Common myeloid progenitor, CD34-positive (primary cell): Measurements from ENCODE around the gene ERCC5.

Source experiments
- CTCF ChIA-PET: fragments of 350-600 bp; sonication (Branson Sonifier 250); formaldehyde crosslinking; loops from one replicate; lab custom pipeline; 2021; ENCODE audit warnings: antibody characterized with exemption; lab: Charles Lee
- POLR2A ChIA-PET: fragments of 350-600 bp; sonication (Branson Sonifier 250); formaldehyde crosslinking; loops from one replicate; lab custom pipeline; 2021; ENCODE audit warnings: antibody characterized with exemption; lab: Charles Lee
- DNase-seq, 3 donors: peaks; one replicate each; pipeline versions ENCODE4 v3.0.0 to v3.0.0-alpha.2; 2013
- H3K27ac ChIP-seq, 2 experiments: 1 replicate in 1 of 2; 2 replicates in 1 of 2; pipeline ENCODE4 v1.7.0; 2013; ENCODE audit warnings: inconsistent platforms in 2 of 2, low read length in 2 of 2, mild to moderate bottlenecking in 2 of 2, low read depth in 1 of 2, moderate library complexity in 1 of 2; ENCODE audit not compliant: severe bottlenecking in 2 of 2, insufficient read depth in 1 of 2, poor library complexity in 1 of 2
- H3K27me3 ChIP-seq, 5 experiments: replicated peaks in 2 of 5; 1 replicate in 3 of 5; 2 replicates in 2 of 5; pipeline versions ENCODE4 v1.6.1 to v1.7.0; 2013; ENCODE audit warnings: low read length in 4 of 5, mild to moderate bottlenecking in 2 of 5, moderate library complexity in 2 of 5, inconsistent platforms in 1 of 5; ENCODE audit not compliant: insufficient read depth in 5 of 5, control insufficient read depth in 4 of 5
- H3K36me3 ChIP-seq, 4 experiments: 1 replicate in 2 of 4; 2 replicates in 2 of 4; pipeline versions ENCODE4 v1.6.1 to v1.7.0; 2013; ENCODE audit warnings: low read length in 3 of 4, control low read depth in 1 of 4, mild to moderate bottlenecking in 1 of 4; ENCODE audit not compliant: control insufficient read depth in 4 of 4, insufficient read depth in 4 of 4
- H3K4me1 ChIP-seq, 4 experiments: 1 replicate in 3 of 4; 2 replicates in 1 of 4; pipeline versions ENCODE4 v1.6.1 to v1.7.1; 2013; ENCODE audit warnings: low read length in 3 of 4, mild to moderate bottlenecking in 3 of 4, control low read depth in 1 of 4, inconsistent platforms in 1 of 4, moderate library complexity in 1 of 4; ENCODE audit not compliant: control insufficient read depth in 4 of 4, insufficient read depth in 4 of 4; ENCODE audit errors: control extremely low read depth in 1 of 4
- H3K4me3 ChIP-seq, 7 experiments: 1 replicate in 4 of 7; 2 replicates in 3 of 7; pipeline versions ENCODE4 v1.5.1 to v1.7.0; 2013; ENCODE audit warnings: mild to moderate bottlenecking in 7 of 7, low read length in 6 of 7, moderate library complexity in 6 of 7, inconsistent platforms in 2 of 7, low read depth in 2 of 7, control low read depth in 1 of 7; ENCODE audit not compliant: insufficient read depth in 4 of 7, control insufficient read depth in 1 of 7; ENCODE audit errors: extremely low read depth in 1 of 7
- H3K9me3 ChIP-seq, 5 experiments: 1 replicate in 4 of 5; 2 replicates in 1 of 5; pipeline versions ENCODE4 v1.6.1 to v1.7.1; 2013; ENCODE audit warnings: low read length in 4 of 5, mild to moderate bottlenecking in 2 of 5, inconsistent platforms in 1 of 5, low read depth in 1 of 5, moderate library complexity in 1 of 5; ENCODE audit not compliant: control insufficient read depth in 4 of 5, insufficient read depth in 2 of 5; ENCODE audit errors: control extremely low read depth in 1 of 5
- WGBS: methylation state at CpG from one replicate; pipeline ENCODE4 v1.1.5; 2013; ENCODE audit not compliant: insufficient coverage; 5-methylcytosine and 5-hydroxymethylcytosine counted together

Gene ERCC5

GRCh38 chr13:102913914-102914313 lies 68.1 kb downstream of the ERCC5 start:
- Histone ChIP-seq H3K27me3 (peaks cover 0 to 4% (median 0%) of the 10 kb centered on the region in 5 experiments), H3K27ac (no peak overlapping the region), H3K36me3 (no peaks in the 10 kb centered on the region), H3K9me3 (peaks cover 0 to 3% (median 0%) of the 10 kb centered on the region in 5 experiments), H3K4me3 (peak overlapping the region in 1 of 7 experiments; percentile 37), H3K4me1 (peaks cover 0 to 8% (median 0%) of the 10 kb centered on the region in 4 experiments)
- CTCF ChIA-PET, result interaction anchor here (1.0 to 3.0 kb wide), 6 partner anchors 9 to 268 kb away, joined by 3 to 13 read pairs (median 4); no protein-coding TSS in a partner anchor
- POLR2A ChIA-PET, result no interaction called here
- WGBS, result 38% methylated on average over 6 of the region's 7 CpGs
- peak; percentile 45 to 86 (median 81) for DNase-seq

- CTCF ChIA-PET, result interaction anchor here (1.0 to 3.0 kb wide), 6 partner anchors 9 to 267 kb away, joined by 3 to 13 read pairs (median 4); no protein-coding TSS in a partner anchor
- Histone ChIP-seq H3K27me3 (peaks cover 0 to 4% (median 0%) of the 10 kb centered on the region in 5 experiments), H3K4me3 (no peak overlapping the region), H3K36me3 (no peaks in the 10 kb centered on the region), H3K9me3 (peaks cover 0 to 3% (median 0%) of the 10 kb centered on the region in 5 experiments), H3K4me1 (peaks cover 0 to 8% (median 0%) of the 10 kb centered on the region in 4 experiments), H3K27ac (no peak overlapping the region)
- DNase-seq, result no peak
- POLR2A ChIA-PET, result no interaction called here
- WGBS, result 97% methylated on average over 9 of the region's 12 CpGs
Observed at GRCh38 chr13:102914339-102914930, 68.6 kb downstream of the ERCC5 start.

DNA sequence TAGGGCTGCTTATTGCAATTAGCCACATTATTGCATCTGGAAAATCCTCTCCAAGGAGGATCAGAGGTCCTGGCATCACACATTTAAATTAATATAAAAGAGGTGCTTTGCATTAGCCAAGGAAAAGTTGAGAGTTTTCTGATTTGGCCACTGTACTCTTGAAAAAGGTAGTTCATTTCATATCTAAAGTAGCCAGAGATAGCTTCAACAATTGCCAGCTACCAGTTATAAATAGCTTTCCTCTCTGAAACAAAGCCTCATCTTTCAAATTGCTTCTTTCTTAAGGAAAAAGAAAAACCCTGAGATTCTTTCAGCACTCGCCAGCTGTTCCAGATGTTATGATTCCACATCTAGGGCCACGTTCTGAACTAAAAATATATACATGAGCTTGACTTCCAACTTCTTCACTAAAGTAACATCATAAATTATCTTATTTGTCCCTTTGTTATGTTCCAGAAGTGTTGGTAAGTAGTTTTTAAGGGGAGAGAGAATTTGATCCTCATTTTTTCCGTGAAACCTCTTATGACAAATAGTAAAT lies 69.6 kb downstream of the ERCC5 start:
- ChIA-PET CTCF (interaction anchor here (0.6 to 3.0 kb wide), 9 partner anchors 10 to 1611 kb away, joined by 3 to 13 read pairs (median 3); no protein-coding TSS in a partner anchor), POLR2A (interaction anchor here (0.6 kb wide), 1 partner anchor 34 kb away, joined by 4 read pairs; no protein-coding TSS in a partner anchor)
- no peak for DNase-seq
- H3K9me3 ChIP-seq, result peaks cover 0 to 3% (median 0%) of the 10 kb centered on the region in 5 experiments
- H3K4me3 ChIP-seq, result no peak overlapping the region
- H3K4me1 ChIP-seq, result peaks cover 0 to 8% (median 0%) of the 10 kb centered on the region in 4 experiments
- no peaks in the 10 kb centered on the region for H3K36me3 ChIP-seq
- peaks cover 0 to 4% (median 0%) of the 10 kb centered on the region in 5 experiments for H3K27me3 ChIP-seq
- no CpG with 5 or more reads among the region's 3 CpGs for WGBS
- H3K27ac ChIP-seq, result no peak overlapping the region

GRCh38 chr13:102917019-102917418 lies 71.2 kb downstream of the ERCC5 start:
- 88% methylated on average over 3 of the region's 3 CpGs for WGBS
- POLR2A ChIA-PET, result no interaction called here

DNA sequence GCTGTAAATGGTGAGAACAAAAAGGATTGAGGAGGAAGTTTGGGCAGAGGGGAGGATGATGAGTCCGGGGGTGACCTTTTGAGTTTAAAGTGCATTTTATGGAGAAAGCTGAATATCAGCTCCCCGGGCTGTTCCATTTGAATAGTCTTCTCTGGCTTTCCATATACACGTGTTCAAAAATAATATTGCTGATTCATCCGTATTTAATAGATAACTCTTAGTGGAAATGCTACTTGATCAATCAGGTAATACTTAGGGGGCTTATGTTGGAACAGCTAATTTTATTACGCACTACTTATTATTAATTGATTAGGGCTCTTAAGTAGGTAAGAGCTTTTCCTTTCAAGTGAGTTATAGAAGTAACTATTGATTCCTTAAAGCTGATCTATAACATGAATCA lies 76.4 kb downstream of the ERCC5 start:
- CTCF ChIA-PET, result no interaction called here
- no peaks in the 10 kb centered on the region for H3K27me3 ChIP-seq
- POLR2A ChIA-PET, result no interaction called here
- DNase-seq, result no peak
- 100% methylated on average over 3 of the region's 5 CpGs for whole genome bisulfite sequencing
- H3K36me3 ChIP-seq, result no peaks in the 10 kb centered on the region
- H3K27ac ChIP-seq, result no peak overlapping the region
- H3K4me3 ChIP-seq, result no peak overlapping the region
- no peaks in the 10 kb centered on the region for H3K4me1 ChIP-seq
- peaks cover 0 to 3% (median 0%) of the 10 kb centered on the region in 5 experiments for H3K9me3 ChIP-seq

More at GRCh38 chr13:102917019-102917418, 71.2 kb downstream of the ERCC5 start:
- Histone ChIP-seq H3K4me1 (peaks cover 0 to 8% (median 0%) of the 10 kb centered on the region in 4 experiments), H3K36me3 (no peaks in the 10 kb centered on the region), H3K27ac (no peak overlapping the region), H3K4me3 (no peak overlapping the region), H3K27me3 (peaks cover 0 to 4% (median 0%) of the 10 kb centered on the region in 5 experiments), H3K9me3 (peaks cover 0 to 3% (median 0%) of the 10 kb centered on the region in 5 experiments)
- no peak for DNase-seq
- CTCF ChIA-PET, result interaction anchor here (0.6 to 1.6 kb wide), 6 partner anchors 10 to 256 kb away, joined by 3 to 4 read pairs (median 3); no protein-coding TSS in a partner anchor
